ENCODE data around the gene CDH15.
"Not testable (repeated sequence)": the region's sequence is repeated elsewhere in the genome, so short reads cannot be mapped to it uniquely, and the experiment has no call there.

CDH15 gene

GRCh38 chr16:89190150-89190958, 18.8 kb downstream of the CDH15 start:
- no peak for DNase-seq

- DNase-seq: no peak
Observed at GRCh38 chr16:89191033-89191900, 19.7 kb downstream of the CDH15 start.

- no peak for DNase-seq
Observed at GRCh38 chr16:89191901-89192185, 20.3 kb downstream of the CDH15 start.

- DNase-seq: not testable (repeated sequence)
Observed at GRCh38 chr16:89192186-89192955, 20.8 kb downstream of the CDH15 start.

- DNase-seq: no peak
Observed at GRCh38 chr16:89192956-89193575, 21.5 kb downstream of the CDH15 start.

- DNase-seq: no peak
Observed at GRCh38 chr16:89193576-89194293, 22.2 kb downstream of the CDH15 start.

- no peak for DNase-seq
Observed at GRCh38 chr16:89194340-89195311, 23.1 kb downstream of the CDH15 start.

GRCh38 chr16:89195521-89196171, 24.1 kb downstream of the CDH15 start:
- no peak for DNase-seq

- DNase-seq: no peak
Observed at GRCh38 chr16:89197033-89197632, 25.6 kb downstream of the CDH15 start.

GRCh38 chr16:89197633-89198416, 26.3 kb downstream of the CDH15 start:
- DNase-seq: no peak

- DNase-seq: no peak
Observed at GRCh38 chr16:89198417-89199240, 27.1 kb downstream of the CDH15 start.

- no peak for DNase-seq
Observed at GRCh38 chr16:89199241-89200123, 27.9 kb downstream of the CDH15 start.

GRCh38 chr16:89200124-89200849, 28.7 kb downstream of the CDH15 start, which contains the start of gene SLC22A31:
SLC22A31 (minus strand) TSS chr16:89200537; CDS start chr16:89200501, 36 bp downstream.
- no peak for DNase-seq

GRCh38 chr16:89200850-89201411, 29.4 kb downstream of the CDH15 start:
- DNase-seq: no peak

- peak in 1 of 2 experiments; percentile 82 for DNase-seq
Observed at GRCh38 chr16:89201439-89202377, 30.2 kb downstream of the CDH15 start.
